Measurements from ENCODE around the gene C1orf159.
"Not testable (repeated sequence)": the region's sequence is repeated elsewhere in the genome, so short reads cannot be mapped to it uniquely, and the experiment has no call there.

The C1orf159 gene

GRCh38 chr1:1067284-1067859 lies 48.5 kb downstream of the C1orf159 start:
- no peak for TF ChIP-seq FOXA1 (IDR thresholded peaks at IDR 0.05)
- no peak for TF ChIP-seq L3MBTL2 (conservative IDR thresholded peaks at IDR 0.05)
- no peak for TF ChIP-seq ELF4 (IDR thresholded peaks at IDR 0.05)
- no peak for TF ChIP-seq TARDBP (IDR thresholded peaks at IDR 0.05)
- TF ChIP-seq LEF1 (IDR thresholded peaks at IDR 0.05; ENCODE audit: borderline replicate concordance) = no peak
- TF ChIP-seq ZNF384 (IDR thresholded peaks at IDR 0.05) = no peak
- TF ChIP-seq, protein P1, sequence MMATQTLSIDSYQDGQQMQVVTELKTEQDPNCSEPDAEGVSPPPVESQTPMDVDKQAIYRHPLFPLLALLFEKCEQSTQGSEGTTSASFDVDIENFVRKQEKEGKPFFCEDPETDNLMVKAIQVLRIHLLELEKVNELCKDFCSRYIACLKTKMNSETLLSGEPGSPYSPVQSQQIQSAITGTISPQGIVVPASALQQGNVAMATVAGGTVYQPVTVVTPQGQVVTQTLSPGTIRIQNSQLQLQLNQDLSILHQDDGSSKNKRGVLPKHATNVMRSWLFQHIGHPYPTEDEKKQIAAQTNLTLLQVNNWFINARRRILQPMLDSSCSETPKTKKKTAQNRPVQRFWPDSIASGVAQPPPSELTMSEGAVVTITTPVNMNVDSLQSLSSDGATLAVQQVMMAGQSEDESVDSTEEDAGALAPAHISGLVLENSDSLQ (IDR thresholded peaks at IDR 0.05) = no peak
- no peak for TF ChIP-seq FOXK2 (IDR thresholded peaks at IDR 0.05)
- TF ChIP-seq SP1 (IDR thresholded peaks at IDR 0.05) = no peak
- no peak for TF ChIP-seq BHLHE40 (IDR thresholded peaks at IDR 0.05; ENCODE audit: borderline replicate concordance)
- TF ChIP-seq NFRKB (IDR thresholded peaks at IDR 0.05) = no peak
- TF ChIP-seq HDGF (IDR thresholded peaks at IDR 0.05; ENCODE audit: borderline replicate concordance) = no peak
- CTCF ChIA-PET = no interaction called here
- POLR2A ChIA-PET = no interaction called here
- DNase-seq (ENCODE audit: extremely low spot score) = no peak

DNA sequence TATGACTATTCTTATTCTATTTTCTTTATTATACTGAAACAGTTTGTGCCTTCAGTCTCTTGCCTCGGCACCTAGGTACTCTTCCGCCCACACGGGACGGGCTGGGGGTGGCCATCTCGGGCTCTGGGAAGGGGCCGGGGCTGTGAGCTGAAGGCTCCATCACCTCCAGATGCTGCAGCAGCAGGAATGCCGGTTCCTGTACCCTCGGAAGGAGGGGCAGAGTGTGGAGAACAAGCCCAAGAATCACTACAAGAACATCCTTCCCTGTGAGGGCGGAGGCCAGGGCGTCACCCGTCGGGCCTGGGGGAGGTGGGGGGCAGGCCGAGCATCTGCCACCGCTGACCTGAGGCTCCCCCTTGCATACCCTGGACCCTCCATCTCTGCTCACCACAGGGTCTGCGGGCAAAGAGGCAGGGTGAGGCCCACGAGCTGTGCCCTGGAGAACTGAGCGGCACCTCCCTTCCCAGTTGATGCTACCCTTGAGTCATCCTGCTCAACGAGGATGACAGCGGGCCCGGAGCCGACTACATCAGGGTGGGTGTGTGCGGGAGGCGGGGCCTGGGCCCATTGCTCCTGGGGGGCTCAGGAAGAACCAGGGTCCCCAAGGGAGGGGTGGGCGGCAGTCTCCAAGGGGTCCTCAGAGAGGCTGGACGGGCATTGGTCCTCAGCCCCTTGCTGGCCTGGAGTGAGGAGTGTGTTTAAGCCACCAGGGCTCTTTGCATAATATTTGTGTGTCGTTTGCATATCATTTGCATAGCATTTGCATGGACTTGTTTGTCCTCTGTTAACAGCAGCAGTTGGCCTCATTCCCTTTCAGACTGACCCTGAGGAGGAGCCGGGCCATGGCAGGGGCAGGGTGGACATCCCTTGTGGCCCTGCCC lies 49.2 kb downstream of the C1orf159 start:
- ChIA-PET POLR2A (interaction anchor here (1.0 kb wide), 1 partner anchor 85 kb away, joined by 3 read pairs; the partner anchor contains the start of gene PERM1), CTCF (no interaction called here)
- DNase-seq (ENCODE audit: extremely low spot score) = no peak
- TF ChIP-seq FOXM1 (IDR thresholded peaks at IDR 0.05; ENCODE audit: borderline replicate concordance) (no peak), HDGF (IDR thresholded peaks at IDR 0.05; ENCODE audit: borderline replicate concordance) (no peak), ZNF384 (IDR thresholded peaks at IDR 0.05) (no peak), CTBP1 (IDR thresholded peaks at IDR 0.05; ENCODE audit: borderline replicate concordance) (no peak), NFRKB (IDR thresholded peaks at IDR 0.05) (no peak), FOXK2 (IDR thresholded peaks at IDR 0.05) (no peak), BHLHE40 (IDR thresholded peaks at IDR 0.05; ENCODE audit: borderline replicate concordance) (no peak), SUZ12 (IDR thresholded peaks at IDR 0.05) (no peak), TARDBP (IDR thresholded peaks at IDR 0.05) (no peak), L3MBTL2 (conservative IDR thresholded peaks at IDR 0.05) (no peak), ELF4 (IDR thresholded peaks at IDR 0.05) (no peak), SP1 (IDR thresholded peaks at IDR 0.05) (no peak), LEF1 (IDR thresholded peaks at IDR 0.05; ENCODE audit: borderline replicate concordance) (no peak), ARNT (IDR thresholded peaks at IDR 0.05) (no peak)
- TF ChIP-seq, protein P1 (IDR thresholded peaks at IDR 0.05) = no peak

DNA sequence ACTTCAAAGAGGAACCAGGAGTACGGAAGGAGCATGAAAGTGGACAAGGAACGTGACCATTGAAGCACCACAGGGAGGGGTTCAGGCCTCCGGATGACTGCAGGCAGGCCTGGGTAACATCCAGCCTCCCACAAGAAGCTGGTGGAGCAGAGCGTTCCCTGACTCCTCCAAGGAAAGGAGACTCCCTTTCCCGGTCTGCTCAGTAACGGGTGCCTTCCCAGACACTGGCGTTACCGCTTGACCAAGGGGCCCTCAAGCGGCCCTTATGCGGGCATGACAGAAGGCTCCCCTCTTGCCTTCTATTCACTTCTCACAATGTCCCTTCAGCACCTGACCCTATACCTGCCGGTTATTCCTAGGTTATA lies 50.0 kb downstream of the C1orf159 start:
- DNase-seq (ENCODE audit: extremely low spot score) = not testable (repeated sequence)
- POLR2A ChIA-PET = interaction anchor here (1.0 kb wide), 1 partner anchor 84 kb away, joined by 3 read pairs; the partner anchor contains the start of gene PERM1
- CTCF ChIA-PET = interaction anchor here (0.6 kb wide), 1 partner anchor 64 kb away, joined by 3 read pairs; no protein-coding TSS in a partner anchor

GRCh38 chr1:1065265-1065939 lies 50.5 kb downstream of the C1orf159 start:
- no peak for DNase-seq (ENCODE audit: extremely low spot score)
- TF ChIP-seq L3MBTL2 (conservative IDR thresholded peaks at IDR 0.05) (no peak), ELF4 (IDR thresholded peaks at IDR 0.05) (no peak), ZNF384 (IDR thresholded peaks at IDR 0.05) (no peak), SP1 (IDR thresholded peaks at IDR 0.05) (no peak)
- ChIA-PET CTCF (interaction anchor here (0.6 kb wide), 1 partner anchor 65 kb away, joined by 3 read pairs; no protein-coding TSS in a partner anchor), POLR2A (no interaction called here)

DNA sequence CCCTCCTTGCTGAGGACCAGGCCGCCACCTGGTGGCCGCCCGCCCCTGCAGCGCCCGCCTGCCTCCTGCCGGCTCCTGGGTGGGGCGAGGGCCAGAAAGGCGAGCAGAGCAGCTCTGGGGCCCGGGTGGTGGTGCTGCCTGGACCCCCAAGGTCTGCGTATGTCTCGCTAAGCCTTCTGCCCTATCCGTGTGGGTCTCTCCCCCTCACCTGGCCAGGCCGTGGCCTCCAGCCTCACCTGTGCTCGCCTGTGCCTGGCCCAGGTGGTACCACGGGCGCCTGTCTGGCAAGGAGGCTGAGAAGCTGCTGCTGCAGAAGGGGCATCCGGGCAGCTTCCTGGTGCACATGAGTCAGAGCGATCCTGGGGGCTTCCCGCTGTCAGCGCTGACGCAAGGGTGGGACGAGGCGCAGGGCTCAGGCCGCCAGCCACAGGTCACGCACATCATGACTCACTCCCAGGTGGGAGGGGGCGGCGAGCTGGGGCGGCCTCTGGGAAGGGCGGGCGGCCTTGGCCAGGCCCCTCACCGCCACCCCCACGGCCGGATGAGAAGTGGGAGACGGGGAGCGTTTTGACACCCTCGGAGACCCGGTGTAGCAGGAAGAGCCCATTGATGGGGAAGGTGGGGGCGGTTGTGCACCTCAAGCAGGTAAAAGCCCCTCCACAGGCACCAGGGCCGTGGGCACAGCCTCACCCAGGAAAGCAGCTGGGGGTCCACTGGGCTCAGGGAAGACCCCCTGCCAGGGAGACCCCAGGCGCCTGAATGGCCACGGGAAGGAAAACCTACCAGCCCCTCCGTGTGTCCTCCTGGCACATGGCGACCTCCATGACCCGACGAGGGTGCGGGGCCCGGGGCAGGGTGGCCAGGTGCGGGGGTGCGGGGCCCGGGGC lies 51.7 kb downstream of the C1orf159 start:
- CTCF ChIA-PET = interaction anchor here (0.8 to 1.6 kb wide), 7 partner anchors 10 to 120 kb away, joined by 3 to 22 read pairs (median 5); partner anchors contain the start of genes AGRN, PERM1 and RNF223
- peak; percentile 53; the same call in 1 of the 2 replicates for TF ChIP-seq ARNT (IDR thresholded peaks at IDR 0.05)
- TF ChIP-seq NFRKB (IDR thresholded peaks at IDR 0.05) = no peak
- POLR2A ChIA-PET = interaction anchor here (0.8 to 1.4 kb wide), 4 partner anchors 63 to 209 kb away, joined by 3 to 5 read pairs (median 4); partner anchors contain the start of gene UBE2J2
- peak; percentile 73 for DNase-seq (ENCODE audit: extremely low spot score)

Measured in HEK293T (cell line).